ENCODE measurements around the gene PNKD. TPM values are rescaled to one million over a fixed set of nuclear protein-coding genes. Genes with fewer than 3 reads are reported as not detected.

Gene PNKD
- total RNA-seq, 1 experiment from 2014 or later: 97.7 TPM

GRCh38 chr2:218384975-218385374 is 114.7 kb downstream of the PNKD start:
- DNase-seq: no peak
- intact Hi-C loops (cut with micrococcal nuclease): no loop called here
- TF ChIP-seq EZH2 (IDR thresholded peaks at IDR 0.05; ENCODE audit: low read length, unreplicated experiment) (no peak), EZH2phosphoT487 (IDR thresholded peaks at IDR 0.05; ENCODE audit: borderline replicate concordance, low read length) (no peak)
- TF ChIP-seq, protein P1, sequence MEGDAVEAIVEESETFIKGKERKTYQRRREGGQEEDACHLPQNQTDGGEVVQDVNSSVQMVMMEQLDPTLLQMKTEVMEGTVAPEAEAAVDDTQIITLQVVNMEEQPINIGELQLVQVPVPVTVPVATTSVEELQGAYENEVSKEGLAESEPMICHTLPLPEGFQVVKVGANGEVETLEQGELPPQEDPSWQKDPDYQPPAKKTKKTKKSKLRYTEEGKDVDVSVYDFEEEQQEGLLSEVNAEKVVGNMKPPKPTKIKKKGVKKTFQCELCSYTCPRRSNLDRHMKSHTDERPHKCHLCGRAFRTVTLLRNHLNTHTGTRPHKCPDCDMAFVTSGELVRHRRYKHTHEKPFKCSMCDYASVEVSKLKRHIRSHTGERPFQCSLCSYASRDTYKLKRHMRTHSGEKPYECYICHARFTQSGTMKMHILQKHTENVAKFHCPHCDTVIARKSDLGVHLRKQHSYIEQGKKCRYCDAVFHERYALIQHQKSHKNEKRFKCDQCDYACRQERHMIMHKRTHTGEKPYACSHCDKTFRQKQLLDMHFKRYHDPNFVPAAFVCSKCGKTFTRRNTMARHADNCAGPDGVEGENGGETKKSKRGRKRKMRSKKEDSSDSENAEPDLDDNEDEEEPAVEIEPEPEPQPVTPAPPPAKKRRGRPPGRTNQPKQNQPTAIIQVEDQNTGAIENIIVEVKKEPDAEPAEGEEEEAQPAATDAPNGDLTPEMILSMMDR (conservative IDR thresholded peaks at IDR 0.05; ENCODE audit: low read depth, low read length): no peak
- no peak overlapping the region for H3K4me3 ChIP-seq (ENCODE audit: low read length)
- no peak overlapping the region for H2AFZ ChIP-seq (ENCODE audit: low read length)
- POLR2A ChIA-PET (ENCODE audit: unreplicated experiment): no interaction called here
- H4K20me1 ChIP-seq (ENCODE audit: low read length): no peaks in the 10 kb centered on the region
- H3K4me2 ChIP-seq (ENCODE audit: low read length): no peak overlapping the region
- H3K4me1 ChIP-seq (ENCODE audit: insufficient read depth, low read length): peaks cover 7% of the 10 kb centered on the region; the same call in 1 of the 2 replicates
- H3K9me2 ChIP-seq (replicated peaks; ENCODE audit: low read length): no peaks in the 10 kb centered on the region
- no peaks in the 10 kb centered on the region for H3K79me2 ChIP-seq (ENCODE audit: low read length)
- no peaks in the 10 kb centered on the region for H3F3A ChIP-seq (ENCODE audit: low read length, unreplicated experiment)
- CTCF ChIA-PET: no interaction called here
- no peak overlapping the region for H3K9ac ChIP-seq (ENCODE audit: low read length)
- no peak for ATAC-seq
- no peaks in the 10 kb centered on the region for H3K36me3 ChIP-seq (ENCODE audit: low read depth, low read length)
- BruUV-seq (replicated peaks): no TSS peak
- H3K9me3 ChIP-seq (ENCODE audit: low read length): no peaks in the 10 kb centered on the region
- H3K27me3 ChIP-seq (ENCODE audit: low read length): no peaks in the 10 kb centered on the region
- no peak overlapping the region for H3K27ac ChIP-seq (ENCODE audit: low read length)

DNA sequence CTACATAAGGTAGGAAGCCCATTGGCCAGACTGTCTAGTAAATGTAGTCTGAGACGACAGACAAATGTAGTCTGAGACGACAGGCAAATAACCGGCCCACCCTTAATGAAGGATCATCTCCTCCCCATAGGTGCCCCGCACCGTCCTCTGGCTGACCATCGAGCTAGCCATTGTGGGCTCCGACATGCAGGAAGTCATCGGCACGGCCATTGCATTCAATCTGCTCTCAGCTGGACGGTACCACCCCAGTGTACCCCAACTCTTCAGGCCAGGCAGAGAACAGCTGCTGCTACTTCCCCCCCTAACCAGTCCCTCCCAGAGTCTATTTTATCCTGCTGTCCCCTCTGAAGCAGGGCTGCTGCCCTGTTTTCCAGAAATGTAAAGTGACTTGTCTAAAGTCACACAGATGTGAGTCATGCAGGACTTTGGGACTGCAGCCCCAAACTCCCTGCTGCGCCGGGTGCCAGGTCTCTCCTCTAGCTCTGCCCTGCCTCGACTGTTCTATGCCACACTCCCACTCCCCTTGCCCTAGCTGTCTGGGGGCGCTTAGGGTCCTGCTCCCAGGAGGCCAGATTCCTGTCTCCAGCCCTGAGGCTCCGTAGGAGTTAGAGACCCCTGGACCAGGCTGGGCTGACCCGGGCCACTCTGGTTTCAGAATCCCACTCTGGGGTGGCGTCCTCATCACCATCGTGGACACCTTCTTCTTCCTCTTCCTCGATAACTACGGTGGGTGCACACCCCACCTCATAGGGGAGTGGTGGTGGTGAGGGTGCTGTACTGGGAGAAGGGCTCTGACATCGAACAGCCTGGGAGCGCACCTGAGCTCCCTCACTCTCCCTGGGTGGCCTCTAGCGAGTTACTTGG is 116.4 kb downstream of the PNKD start:
- DNase-seq: no peak
- H2AFZ ChIP-seq (ENCODE audit: low read length): peak overlapping the region; percentile 87
- POLR2A ChIA-PET (ENCODE audit: unreplicated experiment): no interaction called here
- no peaks in the 10 kb centered on the region for H3K36me3 ChIP-seq (ENCODE audit: low read depth, low read length)
- no peaks in the 10 kb centered on the region for H3K27me3 ChIP-seq (ENCODE audit: low read length)
- ATAC-seq: peak; percentile 53
- no peak overlapping the region for H3K27ac ChIP-seq (ENCODE audit: low read length)
- H3F3A ChIP-seq (ENCODE audit: low read length, unreplicated experiment): no peaks in the 10 kb centered on the region
- no peaks in the 10 kb centered on the region for H4K20me1 ChIP-seq (ENCODE audit: low read length)
- TF ChIP-seq EZH2phosphoT487 (IDR thresholded peaks at IDR 0.05; ENCODE audit: borderline replicate concordance, low read length) (no peak), EZH2 (IDR thresholded peaks at IDR 0.05; ENCODE audit: low read length, unreplicated experiment) (no peak)
- TF ChIP-seq, protein P1 (conservative IDR thresholded peaks at IDR 0.05; ENCODE audit: low read depth, low read length): no peak
- intact Hi-C loops (cut with micrococcal nuclease): no loop called here
- H3K4me2 ChIP-seq (ENCODE audit: low read length): peak overlapping the region; percentile 74
- CTCF ChIA-PET: no interaction called here
- H3K79me2 ChIP-seq (ENCODE audit: low read length): no peaks in the 10 kb centered on the region
- H3K4me3 ChIP-seq (ENCODE audit: low read length): no peak overlapping the region
- H3K9me2 ChIP-seq (replicated peaks; ENCODE audit: low read length): no peaks in the 10 kb centered on the region
- no peak overlapping the region for H3K9ac ChIP-seq (ENCODE audit: low read length)
- no TSS peak for BruUV-seq (replicated peaks)
- H3K9me3 ChIP-seq (ENCODE audit: low read length): no peaks in the 10 kb centered on the region
- H3K4me1 ChIP-seq (ENCODE audit: insufficient read depth, low read length): peaks cover 7% of the 10 kb centered on the region; the same call in 1 of the 2 replicates
